H9 (cell line): ENCODE measurements around the gene CRYBB1. TPM values are rescaled to one million over a fixed set of nuclear protein-coding genes. Genes with fewer than 3 reads are reported as not detected.

Experiments
- DNase-seq: peaks from one replicate; pipeline ENCODE4 v3.0.0-alpha.2; 2017
- H2AFZ ChIP-seq: one replicate; pipeline ENCODE4 v1.6.1; 2013; ENCODE audit warnings: mild to moderate bottlenecking, low read length, control low read depth, moderate library complexity
- H2AK5ac ChIP-seq: 2 replicates; pipeline ENCODE4 v1.6.1; 2013; ENCODE audit warnings: low read length, control low read depth, mixed read lengths; ENCODE audit not compliant: insufficient read length
- H2BK120ac ChIP-seq: one replicate; pipeline ENCODE4 v1.6.1; 2013; ENCODE audit warnings: low read depth, mild to moderate bottlenecking, low read length, control low read depth, inconsistent platforms; ENCODE audit not compliant: poor library complexity, severe bottlenecking
- H2BK12ac ChIP-seq: 2 replicates; pipeline ENCODE4 v1.6.1; 2013; ENCODE audit warnings: low read length, control low read depth, mixed read lengths, low read depth; ENCODE audit not compliant: insufficient read length
- H2BK15ac ChIP-seq: 2 replicates; pipeline ENCODE4 v1.6.1; 2013; ENCODE audit warnings: low read depth, low read length, control low read depth
- H2BK20ac ChIP-seq: one replicate; pipeline ENCODE4 v1.6.1; 2013; ENCODE audit warnings: low read depth, mild to moderate bottlenecking, low read length, control low read depth, inconsistent platforms; ENCODE audit not compliant: poor library complexity, severe bottlenecking
- H2BK5ac ChIP-seq: 2 replicates; pipeline ENCODE4 v1.6.1; 2013; ENCODE audit warnings: low read length, control low read depth, mixed read lengths; ENCODE audit not compliant: insufficient read length
- H3K14ac ChIP-seq: 2 replicates; pipeline ENCODE4 v1.6.1; 2013; ENCODE audit warnings: low read length, control low read depth; ENCODE audit not compliant: insufficient read depth
- H3K18ac ChIP-seq: 2 replicates; pipeline ENCODE4 v1.6.1; 2013; ENCODE audit warnings: low read depth, mild to moderate bottlenecking, mixed read lengths, low read length, control low read depth; ENCODE audit not compliant: insufficient read length
- H3K23ac ChIP-seq: 2 replicates; pipeline ENCODE4 v1.6.1; 2013; ENCODE audit warnings: low read length, control low read depth, mixed read lengths, low read depth; ENCODE audit not compliant: insufficient read length
- H3K23me2 ChIP-seq: 2 replicates; pipeline ENCODE4 v1.6.1; 2013; ENCODE audit warnings: low read depth, mild to moderate bottlenecking, mixed read lengths, low read length, control low read depth; ENCODE audit not compliant: insufficient read length, poor library complexity, severe bottlenecking
- H3K27ac ChIP-seq: 2 replicates; pipeline ENCODE4 v1.5.1; 2013; ENCODE audit warnings: low read length, control low read depth, mixed read lengths, low read depth; ENCODE audit not compliant: insufficient read length
- H3K27me3 ChIP-seq: 2 replicates; pipeline ENCODE4 v1.6.1; 2013; ENCODE audit warnings: low read length, control low read depth, inconsistent platforms; ENCODE audit not compliant: insufficient read depth
- H3K4ac ChIP-seq: 2 replicates; pipeline ENCODE4 v1.6.1; 2013; ENCODE audit warnings: low read depth, mild to moderate bottlenecking, control low read depth, inconsistent platforms, low read length, moderate library complexity
- H3K4me1 ChIP-seq: 2 replicates; pipeline ENCODE4 v1.6.1; 2013; ENCODE audit warnings: low read length, control low read depth, inconsistent platforms; ENCODE audit not compliant: insufficient read depth
- H3K4me2 ChIP-seq: 2 replicates; pipeline ENCODE4 v1.6.1; 2013; ENCODE audit warnings: low read length, control low read depth, mixed read lengths; ENCODE audit not compliant: insufficient read length, insufficient read depth
- H3K56ac ChIP-seq: 2 replicates; pipeline ENCODE4 v1.6.1; 2013; ENCODE audit warnings: low read depth, mild to moderate bottlenecking, mixed read lengths, low read length, control low read depth; ENCODE audit not compliant: insufficient read length
- H3K79me1 ChIP-seq: 2 replicates; pipeline ENCODE4 v1.6.1; 2013; ENCODE audit warnings: low read depth, mild to moderate bottlenecking, moderate library complexity, low read length, control low read depth, inconsistent platforms; ENCODE audit not compliant: insufficient read depth, poor library complexity, severe bottlenecking
- H3K79me2 ChIP-seq: 2 replicates; pipeline ENCODE4 v1.6.1; 2013; ENCODE audit warnings: low read length, control low read depth, inconsistent platforms; ENCODE audit not compliant: insufficient read depth
- H3K9ac ChIP-seq: 2 replicates; pipeline ENCODE4 v1.6.1; 2013; ENCODE audit warnings: low read length, control low read depth, mixed read lengths; ENCODE audit not compliant: insufficient read length; ENCODE audit errors: extremely low read depth
- H3K9me3 ChIP-seq: one replicate; pipeline ENCODE4 v1.6.1; 2013; ENCODE audit warnings: low read depth, low read length, inconsistent platforms; ENCODE audit not compliant: control insufficient read depth
- H3T11ph ChIP-seq: one replicate; pipeline ENCODE4 v1.6.1; 2013; ENCODE audit warnings: mild to moderate bottlenecking, low read length, control low read depth, inconsistent platforms
- H4K20me1 ChIP-seq: one replicate; pipeline ENCODE4 v1.6.1; 2013; ENCODE audit not compliant: control insufficient read depth, insufficient read length, insufficient read depth
- H4K5ac ChIP-seq: 2 replicates; pipeline ENCODE4 v1.6.1; 2013; ENCODE audit warnings: low read depth, mild to moderate bottlenecking, mixed read lengths, low read length, control low read depth; ENCODE audit not compliant: insufficient read length
- H4K8ac ChIP-seq: replicated peaks from 2 replicates; pipeline ENCODE4 v1.6.1; 2013; ENCODE audit warnings: low read length, control low read depth, mixed read lengths, low read depth; ENCODE audit not compliant: insufficient read length
- H4K91ac ChIP-seq: 2 replicates; pipeline ENCODE4 v1.6.1; 2013; ENCODE audit warnings: low read depth, mild to moderate bottlenecking, moderate library complexity, mixed read lengths, low read length, control low read depth; ENCODE audit not compliant: insufficient read length
- H3K27ac Mint-ChIP-seq, 3 experiments: 2 replicates in 2 of 3; 3 replicates in 1 of 3; pipeline ENCODE4 v1.8.0; 2020 to 2021; ENCODE audit warnings: mixed read lengths in 3 of 3, mild to moderate bottlenecking in 1 of 3, moderate library complexity in 1 of 3
- H3K27me3 Mint-ChIP-seq: 2 replicates; pipeline ENCODE4 v1.8.0; 2021; ENCODE audit warnings: low read depth, mild to moderate bottlenecking, moderate library complexity, mixed read lengths
- H3K36me3 Mint-ChIP-seq, 3 experiments: 2 replicates in 2 of 3; 3 replicates in 1 of 3; pipeline ENCODE4 v1.8.0; 2020 to 2021; ENCODE audit warnings: low read depth in 3 of 3, mixed read lengths in 3 of 3; ENCODE audit not compliant: insufficient read depth in 1 of 3
- H3K4me1 Mint-ChIP-seq, 2 experiments: 2 replicates each; pipeline ENCODE4 v1.8.0; 2020; ENCODE audit warnings: mixed read lengths in 2 of 2
- H3K4me3 Mint-ChIP-seq, 2 experiments: 2 replicates in 1 of 2; 3 replicates in 1 of 2; pipeline ENCODE4 v1.8.0; 2020 to 2021; ENCODE audit warnings: mild to moderate bottlenecking in 2 of 2, mixed read lengths in 2 of 2, moderate library complexity in 1 of 2
- H3K9me3 Mint-ChIP-seq, 2 experiments: 2 replicates in 1 of 2; 3 replicates in 1 of 2; pipeline ENCODE4 v1.8.0; 2020; ENCODE audit warnings: mild to moderate bottlenecking in 2 of 2, mixed read lengths in 2 of 2, moderate library complexity in 1 of 2
- CTCF ChIP-seq: fragments of 200-600 bp; sonication (generic); conservative IDR thresholded peaks from 3 replicates; pipeline ENCODE4 v1.8.0; 2021; ENCODE audit warnings: antibody characterized with exemption, mild to moderate bottlenecking
- WGBS: extraction: QIAGEN DNeasy Blood & Tissue Kit; methylation state at CpG from one replicate; pipeline ENCODE4 v1.1.7; 2013; ENCODE audit warnings: missing lambda C conversion rate, low lambda C conversion rate, mixed read lengths; ENCODE audit not compliant: insufficient read length; ENCODE audit errors: extremely low coverage; 5-methylcytosine and 5-hydroxymethylcytosine counted together
- total RNA-seq: library from RNA; stranded (reverse); gene quantifications from 2 replicates; pipeline ENCODE4 v1.2.1, GENCODE V29; 2021

Gene CRYBB1
- total RNA-seq, 1 experiment from 2014 or later: 5.4 TPM

GRCh38 chr22:26588729-26589366, 29.0 kb downstream of the CRYBB1 start:
- no peaks in the 10 kb centered on the region for H3K23me2 ChIP-seq
- no peak overlapping the region for H2BK120ac ChIP-seq
- no CpG with 5 or more reads among the region's 14 CpGs for WGBS

More at GRCh38 chr22:26588729-26589366, 29.0 kb downstream of the CRYBB1 start:
- H2AK5ac ChIP-seq: no peak overlapping the region
- Mint-ChIP-seq H3K27ac (peak overlapping the region in 2 of 3 experiments; percentile 57 to 91; a peak in 3 of 7 replicates), H3K4me3 (peak overlapping the region; percentile 85 to 93), H3K9me3 (peaks cover 0 to 3% of the 10 kb centered on the region in 2 experiments; a peak in 2 of 5 replicates), H3K36me3 (peaks cover 15 to 21% (median 20%) of the 10 kb centered on the region in 3 experiments), H3K27me3 (peaks cover 3% of the 10 kb centered on the region), H3K4me1 (peaks cover 45 to 56% of the 10 kb centered on the region in 2 experiments)
- H3K27ac ChIP-seq: no peak overlapping the region
- H3K4me1 ChIP-seq: peaks cover 5% of the 10 kb centered on the region; the same call in 1 of the 2 replicates
- no peak overlapping the region for H2BK15ac ChIP-seq
- H3K18ac ChIP-seq: no peak overlapping the region
- H2BK20ac ChIP-seq: no peak overlapping the region
- H3K4me2 ChIP-seq: peak overlapping the region; percentile 79
- no peaks in the 10 kb centered on the region for H3K9me3 ChIP-seq
- H4K20me1 ChIP-seq: no peaks in the 10 kb centered on the region
- TF ChIP-seq CTCF: no peak
- H2BK5ac ChIP-seq: no peak overlapping the region
- no peak overlapping the region for H3T11ph ChIP-seq
- peak overlapping the region; percentile 51 for H3K9ac ChIP-seq
- H4K8ac ChIP-seq: no peak overlapping the region
- peaks cover 2% of the 10 kb centered on the region for H3K79me1 ChIP-seq
- H3K14ac ChIP-seq: no peak overlapping the region
- H2BK12ac ChIP-seq: no peak overlapping the region
- no peak overlapping the region for H2AFZ ChIP-seq
- peaks cover 32% of the 10 kb centered on the region; the same call in 1 of the 2 replicates for H3K79me2 ChIP-seq
- no peak for DNase-seq
- no peak overlapping the region for H3K4ac ChIP-seq
- H3K56ac ChIP-seq: no peak overlapping the region
- no peak overlapping the region for H4K5ac ChIP-seq
- H4K91ac ChIP-seq: no peak overlapping the region
- no peaks in the 10 kb centered on the region for H3K27me3 ChIP-seq
- H3K23ac ChIP-seq: no peak overlapping the region
